NK-92 (cell line): ENCODE measurements around the gene C1QTNF7.

Source experiments
- DNase-seq: peaks from one replicate; lab custom pipeline; 2025; ENCODE audit not compliant: unreplicated experiment; lab: John Stamatoyannopoulos, UW

The C1QTNF7 gene

GRCh38 chr4:15427701-15428100, at the start of gene C1QTNF7:
TSS of gene C1QTNF7 (plus strand) at chr4:15428033. CDS start at chr4:15435744, 7,711 bp downstream.
- DNase-seq = no peak

- DNase-seq = no peak
Observed at GRCh38 chr4:15378062-15378461, 49.8 kb upstream of the C1QTNF7 start.

GRCh38 chr4:15378493-15378892, 49.3 kb upstream of the C1QTNF7 start:
- DNase-seq = no peak

GRCh38 chr4:15381806-15382338, 46.0 kb upstream of the C1QTNF7 start:
- no peak for DNase-seq

GRCh38 chr4:15382669-15383273, 45.1 kb upstream of the C1QTNF7 start:
- no peak for DNase-seq

- no peak for DNase-seq
Observed at GRCh38 chr4:15385515-15385914, 42.3 kb upstream of the C1QTNF7 start.

- no peak for DNase-seq
Observed at GRCh38 chr4:15385928-15386327, 41.9 kb upstream of the C1QTNF7 start.

GRCh38 chr4:15390494-15390893, 37.3 kb upstream of the C1QTNF7 start:
- DNase-seq = no peak

GRCh38 chr4:15392053-15392805, 35.6 kb upstream of the C1QTNF7 start:
- DNase-seq = no peak

- DNase-seq = no peak
Observed at GRCh38 chr4:15395311-15395710, 32.5 kb upstream of the C1QTNF7 start.

GRCh38 chr4:15396157-15396800, 31.6 kb upstream of the C1QTNF7 start:
- no peak for DNase-seq

- no peak for DNase-seq
Observed at GRCh38 chr4:15398001-15398400, 29.8 kb upstream of the C1QTNF7 start.

- DNase-seq = no peak
Observed at GRCh38 chr4:15398732-15399131, 29.1 kb upstream of the C1QTNF7 start.

- no peak for DNase-seq
Observed at GRCh38 chr4:15400226-15400625, 27.6 kb upstream of the C1QTNF7 start.

GRCh38 chr4:15400981-15401671, 26.7 kb upstream of the C1QTNF7 start:
- no peak for DNase-seq

GRCh38 chr4:15402146-15402545, 25.7 kb upstream of the C1QTNF7 start:
- no peak for DNase-seq

- DNase-seq = no peak
Observed at GRCh38 chr4:15402974-15403373, 24.9 kb upstream of the C1QTNF7 start.

- no peak for DNase-seq
Observed at GRCh38 chr4:15405018-15405417, 22.8 kb upstream of the C1QTNF7 start.

GRCh38 chr4:15410750-15411149, 17.1 kb upstream of the C1QTNF7 start:
- DNase-seq = no peak

GRCh38 chr4:15412461-15412860, 15.4 kb upstream of the C1QTNF7 start:
- DNase-seq = no peak

- DNase-seq = no peak
Observed at GRCh38 chr4:15413010-15413622, 14.7 kb upstream of the C1QTNF7 start.
